Loucy (cell line): ENCODE measurements around the gene ZNF317.

Source experiments
- CTCF ChIP-seq: fragments of 200-600 bp; sonication (generic); conservative IDR thresholded peaks from 2 replicates; pipeline ENCODE4 v1.5.1; 2014; ENCODE audit warnings: mild to moderate bottlenecking, antibody characterized with exemption, low read length
- EZH2phosphoT487 ChIP-seq: fragments of 200-600 bp; IDR thresholded peaks from 2 replicates; pipeline ENCODE4 v1.6.1; 2018; ENCODE audit warnings: antibody characterized with exemption, mild to moderate bottlenecking, moderate library complexity, borderline replicate concordance

- TF ChIP-seq CTCF (no peak), EZH2phosphoT487 (no peak)
Measured at GRCh38 chr19:9151367-9151766, 11.2 kb downstream of the ZNF317 start.
